IMR-90 (cell line): Measurements from ENCODE around the gene GUCY1A2.

Source experiments
- BHLHE40 ChIP-seq: fragments of 150-350 bp; IDR thresholded peaks from 2 replicates; pipeline ENCODE4 v1.6.1; 2016; ENCODE audit warnings: mild to moderate bottlenecking, low read depth, low read length
- CEBPB ChIP-seq: IDR thresholded peaks from 2 replicates; pipeline ENCODE4 v1.6.1; 2012; ENCODE audit warnings: low read depth, low read length, improper control_type of control experiment
- CHD1 ChIP-seq: IDR thresholded peaks from 2 replicates; pipeline ENCODE4 v1.6.1; 2012; ENCODE audit warnings: low read depth, low read length, improper control_type of control experiment
- CTCF ChIP-seq: conservative IDR thresholded peaks from 2 replicates; pipeline ENCODE4 v1.5.1; 2012; ENCODE audit warnings: mild to moderate bottlenecking, low read depth, low read length, improper control_type of control experiment
- ELK1 ChIP-seq: fragments of 150-350 bp; IDR thresholded peaks from 2 replicates; pipeline ENCODE4 v1.6.1; 2016; ENCODE audit warnings: low read depth, mild to moderate bottlenecking, low read length, moderate library complexity, borderline replicate concordance
- FOS ChIP-seq: fragments of 150-350 bp; IDR thresholded peaks from 2 replicates; pipeline ENCODE4 v1.6.1; 2016; ENCODE audit warnings: low read depth, low read length
- MAFK ChIP-seq: IDR thresholded peaks from 2 replicates; pipeline ENCODE4 v1.6.1; 2012; ENCODE audit warnings: low read depth, low read length, improper control_type of control experiment
- MAZ ChIP-seq: IDR thresholded peaks from 2 replicates; pipeline ENCODE4 v1.6.1; 2012; ENCODE audit warnings: low read depth, mild to moderate bottlenecking, low read length, improper control_type of control experiment, moderate library complexity, borderline replicate concordance
- MXI1 ChIP-seq: IDR thresholded peaks from 2 replicates; pipeline ENCODE4 v1.6.1; 2012; ENCODE audit warnings: low read depth, mild to moderate bottlenecking, low read length, moderate library complexity, borderline replicate concordance
- POLR2A ChIP-seq: IDR thresholded peaks from 2 replicates; pipeline ENCODE4 v1.6.1; 2012; ENCODE audit warnings: mild to moderate bottlenecking, low read depth, low read length
- RAD21 ChIP-seq: IDR thresholded peaks from 2 replicates; pipeline ENCODE4 v1.6.1; 2012; ENCODE audit warnings: low read length, improper control_type of control experiment
- RFX5 ChIP-seq: IDR thresholded peaks from 2 replicates; pipeline ENCODE4 v1.8.0; 2012; ENCODE audit warnings: low read depth, mild to moderate bottlenecking, low read length, moderate library complexity
- SMC3 ChIP-seq: fragments of 150-350 bp; IDR thresholded peaks from 2 replicates; pipeline ENCODE4 v1.6.1; 2016; ENCODE audit warnings: low read depth, mild to moderate bottlenecking, antibody characterized with exemption, low read length, moderate library complexity
- TF ChIP-seq, protein P1 (sequence below): fragments of 150-350 bp; IDR thresholded peaks from 2 replicates; pipeline ENCODE4 v1.6.1; 2017; ENCODE audit warnings: mild to moderate bottlenecking, antibody characterized with exemption, low read length, low read depth

DNA sequence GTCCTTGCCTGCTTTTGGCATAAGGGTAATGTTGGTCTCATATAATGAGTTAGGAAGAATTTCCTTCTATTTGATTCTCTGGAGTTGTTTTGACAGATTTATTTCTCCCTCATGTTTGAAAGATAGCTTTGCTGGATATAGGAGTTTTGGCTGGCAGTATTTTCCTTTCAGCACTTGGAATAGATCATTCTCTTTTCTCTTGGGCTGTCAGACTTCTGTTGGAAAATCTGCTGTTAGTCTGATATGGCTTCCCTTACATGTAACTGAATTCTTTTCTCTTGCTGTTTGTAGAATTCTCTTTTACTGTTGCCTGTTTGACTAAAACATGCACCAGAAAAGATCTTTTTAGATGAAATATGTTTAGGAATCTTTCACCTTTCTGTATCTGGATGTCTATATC is 165.5 kb downstream of the GUCY1A2 start:
- no peak for TF ChIP-seq CTCF
- TF ChIP-seq MAZ: no peak
- TF ChIP-seq, protein P1, sequence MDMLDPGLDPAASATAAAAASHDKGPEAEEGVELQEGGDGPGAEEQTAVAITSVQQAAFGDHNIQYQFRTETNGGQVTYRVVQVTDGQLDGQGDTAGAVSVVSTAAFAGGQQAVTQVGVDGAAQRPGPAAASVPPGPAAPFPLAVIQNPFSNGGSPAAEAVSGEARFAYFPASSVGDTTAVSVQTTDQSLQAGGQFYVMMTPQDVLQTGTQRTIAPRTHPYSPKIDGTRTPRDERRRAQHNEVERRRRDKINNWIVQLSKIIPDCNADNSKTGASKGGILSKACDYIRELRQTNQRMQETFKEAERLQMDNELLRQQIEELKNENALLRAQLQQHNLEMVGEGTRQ: no peak
- no peak for TF ChIP-seq POLR2A
- TF ChIP-seq BHLHE40: no peak
- no peak for TF ChIP-seq RFX5
- TF ChIP-seq SMC3: no peak
- TF ChIP-seq ELK1: no peak
- no peak for TF ChIP-seq CHD1
- TF ChIP-seq CEBPB: no peak
- no peak for TF ChIP-seq FOS
- TF ChIP-seq RAD21: no peak
- TF ChIP-seq MAFK: no peak
- no peak for TF ChIP-seq MXI1
